Measurements from ENCODE around the gene CBR4.

DNA sequence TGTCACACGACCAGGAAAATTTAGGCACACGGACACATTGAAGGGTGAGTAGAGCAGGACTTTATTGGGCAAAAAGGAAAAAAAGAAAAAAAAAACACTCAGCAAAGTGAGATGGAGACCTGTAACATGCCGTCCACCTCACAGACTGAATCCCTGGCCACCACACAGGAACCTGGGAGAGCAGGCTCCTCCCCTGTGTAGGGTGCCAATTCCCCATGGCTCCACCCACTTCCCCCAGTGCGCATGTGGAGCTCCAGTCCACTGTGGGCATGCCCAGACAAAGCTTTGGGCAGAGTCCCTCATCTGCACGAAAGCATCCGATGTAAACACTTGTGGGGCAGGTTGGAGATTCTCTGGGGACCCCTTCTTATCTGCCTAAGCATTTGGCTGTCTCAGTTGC, 23.6 kb upstream of the CBR4 start:
- TF ChIP-seq, protein P1, sequence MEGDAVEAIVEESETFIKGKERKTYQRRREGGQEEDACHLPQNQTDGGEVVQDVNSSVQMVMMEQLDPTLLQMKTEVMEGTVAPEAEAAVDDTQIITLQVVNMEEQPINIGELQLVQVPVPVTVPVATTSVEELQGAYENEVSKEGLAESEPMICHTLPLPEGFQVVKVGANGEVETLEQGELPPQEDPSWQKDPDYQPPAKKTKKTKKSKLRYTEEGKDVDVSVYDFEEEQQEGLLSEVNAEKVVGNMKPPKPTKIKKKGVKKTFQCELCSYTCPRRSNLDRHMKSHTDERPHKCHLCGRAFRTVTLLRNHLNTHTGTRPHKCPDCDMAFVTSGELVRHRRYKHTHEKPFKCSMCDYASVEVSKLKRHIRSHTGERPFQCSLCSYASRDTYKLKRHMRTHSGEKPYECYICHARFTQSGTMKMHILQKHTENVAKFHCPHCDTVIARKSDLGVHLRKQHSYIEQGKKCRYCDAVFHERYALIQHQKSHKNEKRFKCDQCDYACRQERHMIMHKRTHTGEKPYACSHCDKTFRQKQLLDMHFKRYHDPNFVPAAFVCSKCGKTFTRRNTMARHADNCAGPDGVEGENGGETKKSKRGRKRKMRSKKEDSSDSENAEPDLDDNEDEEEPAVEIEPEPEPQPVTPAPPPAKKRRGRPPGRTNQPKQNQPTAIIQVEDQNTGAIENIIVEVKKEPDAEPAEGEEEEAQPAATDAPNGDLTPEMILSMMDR (IDR thresholded peaks at IDR 0.05): no peak
- TF ChIP-seq ZFX (IDR thresholded peaks at IDR 0.05; ENCODE audit: borderline replicate concordance): no peak
